Cerebellar nuclear complex (tissue), 1 donor: ENCODE data around the gene GPR25.

Experiments
- DNase-seq, 2 experiments: peaks; one replicate each; lab custom pipeline; 2025; lab: John Stamatoyannopoulos, UW

GPR25 gene, protein sequence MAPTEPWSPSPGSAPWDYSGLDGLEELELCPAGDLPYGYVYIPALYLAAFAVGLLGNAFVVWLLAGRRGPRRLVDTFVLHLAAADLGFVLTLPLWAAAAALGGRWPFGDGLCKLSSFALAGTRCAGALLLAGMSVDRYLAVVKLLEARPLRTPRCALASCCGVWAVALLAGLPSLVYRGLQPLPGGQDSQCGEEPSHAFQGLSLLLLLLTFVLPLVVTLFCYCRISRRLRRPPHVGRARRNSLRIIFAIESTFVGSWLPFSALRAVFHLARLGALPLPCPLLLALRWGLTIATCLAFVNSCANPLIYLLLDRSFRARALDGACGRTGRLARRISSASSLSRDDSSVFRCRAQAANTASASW

DNA sequence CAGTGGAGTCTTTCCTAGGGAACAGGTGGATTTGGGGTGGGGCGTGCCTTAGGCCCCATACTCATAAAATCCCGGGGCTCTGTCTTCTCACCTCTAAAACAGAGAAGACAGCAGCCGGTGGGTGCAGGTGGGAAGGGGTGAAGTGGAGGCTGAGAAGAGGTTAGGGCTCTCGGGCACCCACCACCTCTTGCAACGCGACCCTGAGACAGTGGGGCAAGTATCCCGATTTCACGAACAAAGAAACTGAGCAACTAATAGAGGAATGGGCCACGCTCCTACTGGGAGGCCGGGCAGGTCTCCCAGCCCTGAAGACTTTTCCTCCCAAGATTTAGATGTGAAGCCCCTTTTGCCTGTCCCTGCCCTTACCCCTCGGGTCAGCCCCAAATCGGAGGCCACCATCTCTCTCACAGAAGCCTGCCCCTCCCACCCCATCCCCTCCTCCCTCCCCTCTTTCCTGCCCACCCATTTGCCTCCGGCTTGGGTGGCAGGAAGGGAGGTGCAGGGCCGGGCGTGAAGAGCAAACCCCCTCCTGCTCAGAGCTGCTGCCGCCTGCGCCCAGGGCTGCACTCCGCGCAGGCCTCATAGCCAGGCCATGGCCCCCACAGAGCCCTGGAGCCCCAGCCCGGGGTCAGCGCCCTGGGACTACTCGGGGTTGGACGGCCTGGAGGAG lies at the start of gene GPR25:
Gene GPR25, plus strand, starts transcription at position 536 of the 670 bp plus-strand sequence. Its CDS starts 57 bp downstream, at position 593.
- DNase-seq, result no peak

DNA sequence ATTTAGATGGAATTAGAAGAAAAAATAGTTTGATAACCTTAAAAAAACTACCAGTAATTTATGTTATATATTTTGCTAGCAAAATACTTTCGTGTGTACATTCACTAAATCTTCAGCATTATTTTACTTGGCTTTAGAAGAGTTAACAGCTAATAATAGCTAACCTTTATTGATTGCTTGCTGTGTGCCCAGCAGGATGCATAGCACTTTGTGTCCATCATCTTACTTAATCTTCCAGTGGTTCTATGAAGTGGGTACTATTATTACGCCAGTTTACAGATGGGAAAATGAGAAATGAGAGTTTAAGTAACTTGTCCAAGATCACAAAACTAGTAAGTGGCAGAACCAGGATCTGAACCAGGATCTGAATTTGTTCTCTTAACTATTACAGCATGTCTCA lies 41.7 kb upstream of the GPR25 start:
- no peak for DNase-seq

DNA sequence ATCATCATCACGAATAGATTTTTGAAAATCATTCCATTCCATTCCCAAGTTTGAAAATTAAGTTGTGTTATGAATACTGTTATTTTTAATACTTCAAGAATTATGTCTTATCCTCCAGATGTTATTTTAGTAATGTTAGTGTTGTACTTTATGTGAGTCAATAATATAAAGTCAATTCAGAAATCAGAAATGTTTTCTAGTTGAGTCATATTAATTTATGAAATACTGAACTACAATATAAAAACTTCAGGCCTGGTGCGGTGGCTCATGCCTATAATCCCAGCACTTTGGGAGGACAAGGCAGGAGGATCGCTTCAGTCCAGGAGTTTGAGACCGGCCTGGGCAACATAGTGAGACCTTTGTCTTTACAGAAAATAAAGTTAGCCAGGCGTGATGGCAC lies 38.4 kb upstream of the GPR25 start:
- DNase-seq, result no peak

DNA sequence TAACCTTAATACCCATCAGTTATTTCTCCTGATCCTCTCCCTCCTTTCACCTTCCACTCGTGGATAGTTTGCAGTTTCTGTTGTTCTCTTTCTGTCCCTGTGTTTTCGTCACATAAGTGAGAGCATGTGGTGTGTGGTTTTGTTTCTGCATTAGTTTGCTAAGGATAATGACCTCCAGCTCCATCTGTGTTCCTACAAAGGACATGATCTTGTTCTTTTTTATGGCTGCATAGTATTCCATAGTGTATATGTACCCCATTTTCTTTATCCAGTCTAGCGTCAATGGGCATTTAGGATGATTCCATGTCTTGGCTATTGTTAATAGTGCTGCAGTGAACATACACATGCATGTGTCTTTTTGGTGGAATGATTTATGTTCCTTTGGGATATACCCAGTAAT lies 36.6 kb upstream of the GPR25 start:
- no peak for DNase-seq

DNA sequence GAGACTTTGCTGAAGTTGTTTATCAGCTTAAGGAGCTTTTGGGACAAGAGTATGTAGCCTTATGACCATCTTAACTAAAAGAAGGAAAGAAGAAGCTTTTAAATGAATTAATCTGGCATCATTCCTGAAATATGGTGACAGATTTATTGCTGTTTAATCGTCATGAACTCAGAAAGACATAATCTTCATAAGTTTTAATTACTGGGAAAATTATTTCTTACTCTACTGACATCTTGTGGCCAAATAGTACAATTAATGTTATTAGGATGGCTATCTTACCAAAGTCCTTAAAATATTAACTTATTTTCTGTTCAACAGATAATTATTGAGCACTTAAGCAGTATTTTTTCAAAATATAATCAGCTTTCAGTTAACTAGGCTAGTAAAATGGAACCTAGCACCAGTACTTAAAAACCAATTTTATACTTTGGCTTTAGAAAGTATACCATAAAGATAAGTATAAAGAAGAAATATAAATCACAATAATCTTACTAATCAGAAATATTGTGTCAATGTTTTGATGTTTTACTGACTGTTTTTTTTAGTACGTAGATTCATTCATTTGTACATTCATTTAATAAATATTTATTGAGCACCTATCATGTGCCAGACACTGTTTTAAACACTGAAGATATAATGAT lies 34.7 kb upstream of the GPR25 start:
- DNase-seq, result no peak

DNA sequence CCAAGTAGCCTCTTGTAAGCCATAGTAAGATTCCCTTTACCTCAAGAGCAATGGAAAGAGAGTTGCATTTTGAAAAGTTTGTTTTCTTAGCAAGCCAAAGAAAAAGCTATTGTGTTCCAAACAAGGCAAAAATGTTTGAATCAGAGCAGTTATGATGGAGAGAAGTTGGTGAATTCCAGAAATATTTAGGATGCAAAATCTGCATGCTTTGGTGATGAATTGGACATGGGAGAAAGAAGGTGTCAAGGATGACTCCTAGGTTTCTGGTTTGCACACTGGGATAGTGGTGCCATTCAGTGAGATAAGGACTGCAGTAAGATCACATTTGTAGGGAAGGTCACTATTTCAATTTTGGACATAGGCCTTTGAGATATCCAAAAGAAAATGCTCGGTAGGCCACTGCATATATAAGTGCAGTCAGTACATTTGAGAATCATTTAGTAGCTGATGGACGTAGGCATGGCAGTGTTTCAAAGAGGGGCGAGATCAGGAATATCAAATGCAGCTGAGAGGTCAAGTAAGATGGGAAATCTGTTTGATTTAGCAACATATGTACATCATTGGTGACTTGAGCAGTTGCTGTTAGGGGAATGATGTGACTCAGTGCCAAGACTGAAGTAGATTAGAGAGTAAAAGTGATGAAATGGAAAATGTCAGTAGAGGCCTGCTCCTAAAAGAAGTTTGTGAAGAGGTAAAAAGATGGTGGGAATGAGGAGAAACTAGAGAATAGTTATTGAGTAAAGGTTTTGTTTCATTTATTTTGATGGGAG lies 33.9 kb upstream of the GPR25 start:
- no peak for DNase-seq

DNA sequence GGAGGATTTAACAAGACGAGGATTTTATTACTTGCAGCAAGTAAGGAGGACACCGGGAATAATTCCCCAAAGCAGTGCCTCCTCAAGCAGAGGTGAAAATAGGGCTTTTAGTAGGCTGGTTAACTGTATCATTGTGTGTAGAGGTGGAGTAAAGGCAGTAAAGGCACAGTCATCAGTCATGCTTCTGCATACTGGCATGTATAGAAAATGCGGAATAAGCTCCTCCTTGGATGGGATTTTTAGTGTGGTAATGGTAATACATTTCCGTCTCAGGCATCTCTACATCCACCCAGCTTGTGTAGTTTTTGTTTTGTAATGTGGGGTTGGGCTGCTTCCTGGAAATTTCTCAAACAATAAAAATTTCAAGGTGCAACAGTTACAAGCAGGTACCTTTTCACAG lies 27.4 kb upstream of the GPR25 start:
- DNase-seq, result no peak

DNA sequence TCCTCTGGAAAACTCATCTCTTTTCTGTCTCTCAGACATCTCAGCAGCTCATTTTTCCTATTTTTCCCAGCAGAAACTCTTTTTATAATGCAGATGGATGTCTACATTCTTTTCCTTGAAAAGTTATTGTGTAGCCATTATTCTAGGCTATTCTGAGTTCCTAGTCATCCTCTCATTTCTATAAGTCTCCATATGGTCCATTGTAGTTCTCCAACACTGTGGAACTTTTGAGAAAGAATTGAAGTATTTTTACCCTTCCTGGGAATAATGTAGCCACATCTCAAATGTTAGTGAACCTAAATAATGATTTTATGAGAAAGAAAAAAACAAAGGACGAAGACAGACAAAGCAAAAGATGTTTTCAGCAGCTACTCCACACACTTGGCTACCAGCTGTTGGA lies 26.4 kb upstream of the GPR25 start:
- no peak for DNase-seq

DNA sequence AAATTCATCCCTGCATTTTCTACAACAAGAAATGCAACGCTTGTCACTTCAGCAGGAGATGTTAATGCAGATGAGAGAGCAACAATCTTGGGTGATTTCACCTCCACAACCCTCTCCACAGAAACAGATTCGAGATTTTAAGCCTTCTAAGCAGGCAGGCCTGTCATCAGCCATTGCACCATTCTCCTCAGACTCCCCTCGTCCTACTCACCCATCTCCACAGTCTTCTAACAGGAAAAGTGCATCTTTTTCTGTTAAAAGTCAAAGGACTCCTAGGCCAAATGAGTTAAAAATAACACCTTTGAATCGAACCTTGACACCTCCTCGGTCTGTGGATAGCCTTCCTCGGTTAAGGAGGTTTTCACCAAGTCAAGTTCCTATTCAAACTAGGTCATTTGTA lies 23.4 kb upstream of the GPR25 start:
- no peak for DNase-seq

DNA sequence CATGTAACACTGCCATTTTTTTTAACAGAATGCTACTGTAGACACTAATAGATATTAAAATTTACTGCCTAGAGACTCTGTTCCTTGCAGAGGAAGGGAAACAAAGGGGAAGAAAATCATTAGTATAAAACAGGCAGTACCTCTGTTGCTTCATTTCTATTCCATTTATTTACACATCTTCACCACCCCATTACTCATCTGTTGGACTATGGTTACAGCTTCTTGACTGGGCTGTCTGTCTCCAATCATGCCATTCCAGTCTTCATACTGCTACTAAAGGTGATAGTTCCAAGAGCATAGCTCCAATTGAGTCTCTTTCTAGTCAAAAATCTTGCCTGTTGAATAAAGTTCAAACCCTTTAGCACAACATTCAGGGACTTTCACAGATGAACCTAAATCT lies 22.2 kb upstream of the GPR25 start:
- DNase-seq, result no peak

DNA sequence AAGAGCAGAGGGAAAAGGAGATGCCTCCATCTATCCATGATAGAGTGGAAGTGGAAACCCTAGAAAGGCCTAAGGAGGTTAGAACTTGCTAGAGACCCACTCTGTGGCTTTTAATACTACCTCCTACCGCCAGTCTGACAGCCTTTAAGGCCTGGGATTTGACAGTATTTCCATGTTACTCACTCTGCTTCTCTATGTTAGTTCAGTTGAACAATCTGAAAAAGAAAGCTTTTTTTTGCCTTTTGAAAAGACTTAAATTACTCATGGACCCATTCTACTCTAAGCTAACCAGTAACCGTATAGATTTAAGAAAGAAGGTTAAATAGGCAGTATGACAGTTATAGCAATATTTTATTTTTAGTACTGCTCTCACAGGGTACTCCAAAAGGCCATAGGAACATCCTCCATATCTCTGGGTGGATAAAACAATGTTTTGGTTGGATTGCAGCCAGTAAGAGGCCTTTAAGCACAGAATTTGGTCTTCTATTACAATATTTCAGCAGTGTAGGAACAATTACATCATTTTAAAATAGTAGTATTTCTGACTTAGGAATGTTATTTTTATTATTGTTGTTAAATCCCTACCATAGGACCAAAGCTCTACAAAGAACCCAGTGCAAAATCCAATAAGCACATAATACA lies 15.9 kb upstream of the GPR25 start:
- DNase-seq, result no peak

DNA sequence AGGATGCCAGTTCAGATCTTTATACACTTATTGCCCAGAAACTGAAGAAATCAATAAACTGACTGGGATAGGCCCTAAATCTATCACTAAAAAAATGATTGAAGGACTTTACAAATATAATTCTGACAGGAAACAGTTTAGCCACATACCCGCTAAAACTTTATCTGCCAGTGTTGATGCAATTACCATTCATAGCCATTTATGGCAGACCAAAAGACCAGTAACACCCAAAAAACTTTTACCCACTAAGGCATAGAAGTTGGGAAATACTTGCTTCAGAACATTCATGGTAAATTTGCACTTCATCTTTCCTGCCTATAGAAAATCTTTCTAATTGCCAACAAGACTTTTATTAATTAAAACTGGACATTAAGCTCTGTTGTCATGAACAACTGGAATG lies 15.0 kb upstream of the GPR25 start:
- DNase-seq, result no peak

DNA sequence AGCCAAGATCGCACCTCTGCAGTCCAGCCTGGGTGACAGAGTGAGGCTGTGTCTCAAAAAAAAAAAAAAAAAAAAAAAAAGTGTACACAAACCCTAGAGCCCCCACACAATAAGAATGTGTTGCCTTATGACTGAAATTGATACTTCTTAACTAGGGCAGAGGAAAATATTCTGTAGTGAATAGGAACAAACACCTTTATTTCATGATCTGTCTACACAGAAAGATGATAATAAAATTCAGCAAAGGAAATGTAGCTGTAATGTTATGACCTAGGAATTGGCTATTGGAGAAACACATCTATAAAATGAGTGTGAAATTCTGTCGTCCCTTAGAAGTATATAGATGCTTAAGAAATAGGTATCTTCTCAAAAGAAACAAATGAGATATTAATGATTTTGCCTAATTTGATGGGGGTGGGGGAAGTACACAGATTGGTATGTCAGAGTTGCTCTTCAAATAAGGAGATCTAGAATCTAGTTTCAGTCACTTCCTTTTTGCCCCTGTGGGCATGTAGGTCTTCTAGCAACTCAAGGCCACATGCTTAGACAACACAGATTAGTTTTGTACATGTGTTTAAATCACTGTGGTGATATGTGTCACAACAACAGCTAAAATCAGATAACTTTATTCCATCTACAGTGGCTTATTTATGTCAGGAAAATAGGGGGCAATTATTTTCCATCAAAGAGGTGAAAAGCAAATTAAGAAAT lies 10.7 kb upstream of the GPR25 start:
- no peak for DNase-seq

DNA sequence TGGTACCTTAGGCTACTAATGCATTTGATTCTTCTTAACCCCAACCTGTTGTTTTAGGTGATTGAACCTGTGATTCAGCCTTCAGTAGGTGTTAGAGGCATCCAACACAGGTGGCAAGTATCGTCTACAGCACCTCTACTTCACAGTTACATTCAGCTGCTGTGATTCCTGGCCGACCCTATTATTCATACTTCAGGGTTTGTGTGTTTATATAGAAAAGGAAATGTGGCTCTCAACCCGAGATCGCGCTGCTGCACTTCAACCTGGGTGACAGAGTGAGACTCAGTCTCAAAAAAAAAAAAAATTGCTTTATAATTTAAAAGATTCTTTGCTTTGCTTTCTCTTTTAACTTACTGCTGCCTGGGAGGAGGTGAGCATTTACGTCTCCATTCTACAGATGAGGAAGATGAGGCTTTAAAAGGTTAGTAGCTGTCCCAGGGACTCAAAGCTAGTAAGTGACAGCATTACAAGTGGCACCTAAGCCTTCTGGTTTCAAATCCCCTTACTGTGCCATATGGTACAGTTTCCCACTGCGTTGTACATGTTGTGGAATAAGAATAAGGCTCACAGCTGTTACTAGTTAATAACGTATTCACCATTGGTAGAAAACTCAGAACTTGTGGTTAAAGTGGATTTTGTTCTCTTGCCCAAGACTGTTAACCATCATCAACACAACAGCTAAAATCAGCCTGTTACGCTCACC lies 9.9 kb upstream of the GPR25 start:
- DNase-seq, result no peak

DNA sequence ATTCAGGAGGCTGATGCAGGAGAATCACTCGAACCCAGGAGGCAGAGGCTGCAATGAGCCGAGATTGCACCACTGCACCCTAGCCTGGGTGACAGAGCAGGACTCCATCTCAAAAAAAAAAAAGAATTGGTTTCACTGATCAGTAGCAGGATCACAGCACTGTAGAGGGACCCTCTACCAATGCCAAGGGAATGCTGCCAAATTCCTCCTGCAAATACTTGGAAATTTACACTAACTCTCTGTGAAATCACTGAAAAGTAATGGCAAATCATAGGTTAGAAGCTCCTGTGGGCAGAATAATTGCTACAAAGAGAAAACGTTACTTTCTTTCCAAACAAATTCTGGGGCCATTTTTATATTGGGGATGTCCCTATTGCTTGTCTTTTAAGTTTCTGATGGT lies 6.7 kb upstream of the GPR25 start:
- no peak for DNase-seq

DNA sequence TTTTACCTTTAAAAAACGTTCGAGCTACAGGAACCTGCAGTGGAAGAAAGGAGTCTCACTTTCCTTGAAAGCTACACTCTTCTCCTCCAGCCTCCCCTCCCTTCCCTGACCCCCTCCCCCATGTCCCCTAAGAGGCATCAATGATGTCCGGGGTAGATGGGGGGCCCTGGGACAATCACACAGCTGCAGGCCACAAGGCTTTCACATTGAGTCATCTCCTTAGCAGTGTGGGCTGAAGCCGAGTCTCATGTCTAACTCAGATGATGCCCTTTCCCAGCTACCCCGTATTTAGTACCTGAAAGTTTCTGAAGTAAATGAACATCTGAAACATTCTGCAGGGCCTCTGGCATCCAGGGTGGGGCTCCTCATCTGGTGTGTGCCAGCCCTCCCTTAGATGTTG lies 6.3 kb upstream of the GPR25 start:
- no peak for DNase-seq

DNA sequence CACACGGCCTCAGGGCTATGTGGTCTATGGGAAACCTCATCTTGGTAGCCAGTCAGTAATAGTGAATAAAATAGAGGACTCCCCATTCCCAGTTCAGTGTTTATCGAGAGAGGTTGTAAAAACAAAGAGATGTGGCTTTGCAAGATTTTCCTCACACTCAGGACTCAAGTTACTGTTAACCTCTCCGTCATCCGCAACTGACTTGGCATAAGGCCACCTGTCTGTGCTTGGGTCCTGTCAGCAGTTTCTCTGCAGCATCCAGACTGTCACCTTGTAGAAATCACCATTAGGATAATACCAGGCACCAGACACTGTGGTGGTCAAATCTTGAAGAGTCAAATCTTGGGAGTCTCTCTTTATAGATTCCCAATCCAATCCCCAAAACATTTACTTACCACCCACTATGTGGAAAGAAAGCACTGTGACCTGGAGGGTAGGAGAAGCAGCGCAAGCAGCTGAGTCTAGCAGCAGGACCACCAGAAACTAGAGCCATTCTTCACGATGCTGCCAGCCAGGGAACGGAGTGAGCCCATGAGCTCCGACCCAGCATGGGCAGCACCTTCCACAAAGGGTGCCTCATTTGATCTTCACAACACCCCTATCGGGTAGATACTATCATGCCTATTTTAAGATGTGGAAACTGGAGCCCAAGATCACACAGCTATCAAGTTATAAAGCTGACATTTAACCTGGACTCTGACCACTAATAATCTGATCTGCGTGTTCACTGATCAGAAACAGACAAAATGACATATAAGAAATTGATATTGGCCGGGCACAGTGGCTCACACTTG lies 5.6 kb upstream of the GPR25 start:
- DNase-seq, result no peak

DNA sequence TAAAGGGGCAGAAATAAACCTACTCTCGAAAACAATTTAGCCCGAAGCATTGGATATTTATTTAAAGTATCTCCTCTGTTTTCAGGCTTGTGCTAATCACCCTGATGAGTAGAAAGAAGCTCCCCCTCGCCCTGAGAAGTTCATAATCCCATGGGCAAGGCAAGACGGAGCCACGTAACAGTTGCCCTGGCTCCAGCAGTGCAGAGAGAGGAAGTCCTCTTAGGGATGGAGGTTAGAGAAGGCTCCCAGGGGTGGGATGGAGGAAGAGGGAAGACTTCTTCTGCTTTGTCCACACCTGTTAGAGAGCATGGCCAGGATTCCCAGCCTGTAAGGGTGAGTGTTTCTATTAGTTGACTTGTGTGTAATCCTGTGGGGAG lies 3.4 kb upstream of the GPR25 start:
- DNase-seq, result no peak

DNA sequence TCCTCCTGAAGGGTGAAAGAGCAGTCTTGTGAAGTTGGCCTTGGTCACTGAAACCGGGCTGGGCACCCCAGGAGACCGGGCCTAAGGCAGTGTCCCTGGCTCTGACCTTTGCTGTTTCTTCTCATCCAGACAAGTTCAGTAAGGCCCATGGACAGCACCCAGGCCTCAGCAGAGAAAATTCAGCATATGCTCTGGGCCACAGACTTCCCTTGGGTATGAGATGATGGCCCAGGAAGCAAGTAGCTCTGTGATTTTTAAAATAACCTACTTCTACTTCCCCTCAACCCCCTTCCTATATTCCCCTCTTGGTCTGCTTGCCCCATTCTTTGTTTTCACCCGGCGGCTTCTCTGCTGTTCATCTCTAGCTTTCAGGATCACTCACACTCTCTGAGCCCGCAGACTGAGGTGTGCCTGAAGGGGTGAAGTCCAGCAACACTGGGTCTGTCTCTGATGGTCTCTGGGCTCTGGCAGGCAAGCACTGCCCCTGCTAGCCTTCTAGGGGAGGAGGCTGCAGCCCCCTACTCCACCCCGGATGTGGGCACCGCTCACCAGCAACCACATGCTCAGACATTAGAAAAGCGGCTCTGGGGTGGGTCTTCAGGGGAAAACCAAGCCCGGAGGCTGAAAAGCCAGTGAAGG lies 2.9 kb upstream of the GPR25 start:
- DNase-seq, result no peak
